K562 (cell line): Measurements from ENCODE around the gene DHX35. TPM values are rescaled to one million over a fixed set of nuclear protein-coding genes. Genes with fewer than 3 reads are reported as not detected.

ENCODE experiments used
- ATAC-seq: fragments of 200-7000 bp; cut with Tn5 transposase; 3 replicates; pipeline ENCODE4 v1.9.1; 2020; ENCODE audit warnings: moderate library complexity
- BruUV-seq: library from RNA; stranded (reverse); fragments of 400-500 nt; replicated peaks from 2 replicates; lab custom pipeline; 2021; lab: Mats Ljungman, UMichigan
- CTCF ChIA-PET: fragments of 300-600 bp; formaldehyde crosslinking; extraction: SDS; loops from one replicate; lab custom pipeline; 2021; ENCODE audit warnings: low intra/inter-chr PET ratio; lab: Yijun Ruan, JAX
- POLR2A ChIA-PET: fragments of 300-600, 350-650 bp; sonication (Branson Sonifier 250); formaldehyde crosslinking; extraction: SDS; loops from one replicate; lab custom pipeline; 2021; ENCODE audit warnings: antibody characterized with exemption, inconsistent platforms; lab: Yijun Ruan, JAX
- DNase-seq, 4 experiments: peaks; one replicate each; pipeline versions ENCODE4 v3.0.0 to v3.0.0-alpha.2; 2011 to 2018; ENCODE audit warnings: low spot score in 3 of 4, mixed read lengths in 3 of 4; ENCODE audit errors: extremely low read depth in 1 of 4
- FAIRE-seq: peaks from 2 replicates; lab custom pipeline; 2011; peaks lifted over from hg19 to GRCh38; lab: Jason Lieb, UNC
- H2AFZ ChIP-seq: 2 replicates; pipeline ENCODE4 v1.6.0; 2011; ENCODE audit warnings: low read depth, low read length, control low read depth, inconsistent platforms
- H3K27ac ChIP-seq: fragments of 200-600 bp; 3 replicates; pipeline ENCODE4 v1.8.0; 2011; ENCODE audit warnings: low read depth, mild to moderate bottlenecking, control low read depth, inconsistent platforms, low read length, moderate library complexity, mixed read lengths; ENCODE audit errors: extremely low read depth
- H3K27me3 ChIP-seq, 2 experiments: fragments of 300-600 bp in 1 of 2; 2 replicates in 1 of 2; 3 replicates in 1 of 2; pipeline versions ENCODE4 v1.6.0 to v1.8.0; 2011; ENCODE audit warnings: inconsistent platforms in 2 of 2, low read length in 2 of 2, mild to moderate bottlenecking in 1 of 2, mixed read lengths in 1 of 2, moderate library complexity in 1 of 2; ENCODE audit not compliant: control insufficient read depth in 2 of 2, insufficient read depth in 2 of 2
- H3K36me3 ChIP-seq: fragments of 300-600 bp; 3 replicates; pipeline ENCODE4 v1.8.0; 2011; ENCODE audit warnings: mild to moderate bottlenecking, low read length, inconsistent platforms; ENCODE audit not compliant: control insufficient read depth, insufficient read depth
- H3K4me1 ChIP-seq, 2 experiments: fragments of 200-600 bp in 1 of 2; replicated peaks in 1 of 2; 2 replicates in 1 of 2; 3 replicates in 1 of 2; pipeline versions ENCODE4 v1.5.1 to v1.8.0; 2011; ENCODE audit warnings: inconsistent platforms in 2 of 2, low read length in 2 of 2, mild to moderate bottlenecking in 1 of 2, mixed read lengths in 1 of 2, moderate library complexity in 1 of 2; ENCODE audit not compliant: control insufficient read depth in 2 of 2, insufficient read depth in 2 of 2
- H3K4me2 ChIP-seq: 2 replicates; pipeline ENCODE4 v1.6.1; 2011; ENCODE audit warnings: low read length, control low read depth, inconsistent platforms, mixed read lengths; ENCODE audit not compliant: insufficient read depth
- H3K4me3 ChIP-seq: fragments of 200-600 bp; sonication (generic), shearing (Covaris generic); 2 replicates; pipeline ENCODE4 v1.5.1; 2016; ENCODE audit warnings: control low read depth, inconsistent platforms
- H3K79me2 ChIP-seq: fragments of 200-600 bp; 3 replicates; pipeline ENCODE4 v1.8.0; 2011; ENCODE audit warnings: low read length, inconsistent platforms; ENCODE audit not compliant: control insufficient read depth, insufficient read depth
- H3K9ac ChIP-seq, 2 experiments: 2 replicates each; pipeline versions ENCODE4 v1.6.0 to v1.6.1; 2011; ENCODE audit warnings: low read depth in 2 of 2, low read length in 2 of 2, control low read depth in 1 of 2, inconsistent platforms in 1 of 2, mild to moderate bottlenecking in 1 of 2, mixed read lengths in 1 of 2; ENCODE audit not compliant: insufficient read depth in 1 of 2
- H3K9me1 ChIP-seq: one replicate; pipeline ENCODE4 v1.6.0; 2011; ENCODE audit warnings: inconsistent platforms, mild to moderate bottlenecking, low read length, moderate library complexity; ENCODE audit not compliant: control insufficient read depth, insufficient read depth
- H3K9me3 ChIP-seq: replicated peaks from 2 replicates; pipeline ENCODE4 v1.5.1; 2011; ENCODE audit warnings: low read depth, low read length, inconsistent platforms; ENCODE audit not compliant: control insufficient read depth, insufficient read depth
- H4K20me1 ChIP-seq: replicated peaks from 2 replicates; pipeline ENCODE4 v1.6.1; 2011; ENCODE audit warnings: low read length, inconsistent platforms, mixed read lengths; ENCODE audit not compliant: control insufficient read depth, insufficient read depth
- CBX5 ChIP-seq: IDR thresholded peaks from 2 replicates; pipeline ENCODE4 v1.6.1; 2014; ENCODE audit warnings: low read depth, borderline replicate concordance
- CREB1 ChIP-seq, 2 experiments: sonication (generic) in 1 of 2; formaldehyde crosslinking in 1 of 2; IDR thresholded peaks; 2 replicates each; pipeline versions ENCODE4 v1.6.1 to v1.8.0; 2012 to 2022; ENCODE audit warnings: inconsistent platforms in 1 of 2, mild to moderate bottlenecking in 1 of 2, missing genetic modification reagents in 1 of 2, moderate library complexity in 1 of 2
- HDAC1 ChIP-seq, 2 experiments: fragments of 450-650 bp; IDR thresholded peaks; 2 replicates each; pipeline ENCODE4 v1.6.1; 2016 to 2017; ENCODE audit warnings: inconsistent platforms in 1 of 2, mild to moderate bottlenecking in 1 of 2, moderate library complexity in 1 of 2
- HNRNPH1 ChIP-seq: fragments of 200-400 bp; formaldehyde crosslinking; optimal IDR thresholded peaks from 2 replicates; pipeline ENCODE3; 2017; ENCODE audit warnings: low read depth, mild to moderate bottlenecking, low read length, moderate library complexity
- MCM3 ChIP-seq: fragments of 450-650 bp; IDR thresholded peaks from 2 replicates; pipeline ENCODE4 v1.6.1; 2016
- NEUROD1 ChIP-seq: fragments of 150-350 bp; IDR thresholded peaks from 2 replicates; pipeline ENCODE4 v1.6.1; 2014; ENCODE audit warnings: borderline replicate concordance, low read length, low read depth; ENCODE audit not compliant: partially characterized antibody
- RCOR1 ChIP-seq, 2 experiments: IDR thresholded peaks; 2 replicates each; pipeline ENCODE4 v1.6.1; 2012; ENCODE audit warnings: low read depth in 2 of 2, low read length in 2 of 2, borderline replicate concordance in 1 of 2, improper control_type of control experiment in 1 of 2
- WGBS: fragments of 100-300 bp; shearing (Covaris generic); methylation state at CpG from one replicate; pipeline ENCODE4 v1.1.6; 2016; ENCODE audit warnings: low coverage, mixed read lengths; ENCODE audit not compliant: insufficient coverage; ENCODE audit errors: missing lambda C conversion rate; 5-methylcytosine and 5-hydroxymethylcytosine counted together
- in situ Hi-C: fragments of 300-500 bp; cut with MboI; formaldehyde crosslinking; loops from 4 replicates; pipeline ENCODE4 v1.15.0; 2018; ENCODE audit warnings: inconsistent platforms, mixed read lengths
- intact Hi-C: fragments of 100-400 bp; cut with micrococcal nuclease; formaldehyde crosslinking; loops from 2 replicates; pipeline ENCODE4 v1.14.2; 2022
- polyA plus RNA-seq, 8 experiments: library from polyadenylated mRNA; depleted of rRNA in 4 of 8; stranded (reverse) in 5 of 8; unstranded in 3 of 8; fragments of >200 nt; fragmentation: Nextera tagmentation in 2 of 8; fragmentation: Illumina TruSeq in 1 of 8; extraction: Ambion mirVana in 2 of 8; extraction: Trizol in 1 of 8; gene quantifications; 2 replicates each; pipeline versions ENCODE4 v1.2.1 to v1.2.3, GENCODE V29; 2011 to 2014; ENCODE audit warnings: inconsistent platforms in 1 of 8, missing spikeins in 1 of 8
- total RNA-seq, 7 experiments: library from RNA; depleted of rRNA in 6 of 7; stranded (reverse); fragments of >200 nt in 6 of 7; fragmentation: Illumina TruSeq in 2 of 7; extraction: Trizol in 2 of 7; gene quantifications; 2 replicates each; pipeline versions ENCODE4 v1.2.1 to v1.2.3, GENCODE V29; 2011 to 2021; ENCODE audit warnings: low replicate concordance in 1 of 7
- TF ChIP-seq, protein P1 (sequence below): fragments of 450-650 bp; IDR thresholded peaks from 2 replicates; pipeline ENCODE4 v1.6.1; 2016; ENCODE audit warnings: antibody characterized with exemption
- TF ChIP-seq, protein P2 (sequence below): fragments of 450-650 bp; IDR thresholded peaks from 2 replicates; pipeline ENCODE4 v1.6.1; 2016; ENCODE audit warnings: low read depth
- TF ChIP-seq, protein P3 (sequence below): fragments of 450-650 bp; IDR thresholded peaks from 2 replicates; pipeline ENCODE4 v1.6.1; 2016
- TF ChIP-seq, protein P4 (sequence below): sonication (generic); IDR thresholded peaks from 2 replicates; pipeline ENCODE4 v1.6.1; 2016

Gene DHX35
- total and polyA plus RNA-seq, 9 of the 15 experiments (the other 6 are each of a cell fraction or from before 2014, with no cell fraction given): 6.5 to 25.6 (median 16.9) TPM

DNA sequence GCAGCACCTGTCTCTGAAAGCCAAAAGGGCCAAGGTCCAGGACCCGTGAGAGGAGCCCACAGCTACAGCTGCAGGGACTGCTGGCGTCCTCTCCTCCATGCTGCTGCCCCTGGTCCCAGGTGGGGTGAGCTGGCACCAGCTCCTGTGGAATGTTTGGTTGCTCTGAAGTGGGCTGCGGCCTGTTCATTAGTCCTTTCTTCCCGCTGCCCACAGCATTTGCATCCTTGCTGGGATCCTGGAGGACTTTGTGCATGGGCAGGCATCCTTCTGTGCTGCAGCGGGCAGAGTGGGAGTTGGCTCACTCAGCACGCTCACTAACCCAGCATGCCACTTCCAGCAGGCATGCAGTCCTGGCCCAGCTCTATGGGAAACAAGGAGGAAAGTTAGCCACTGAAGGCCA is 76.4 kb downstream of the DHX35 start:
- intact Hi-C loops (no loop called here), in situ Hi-C loops (loop anchor here (5.0 kb wide), 1 partner anchor 106 kb away; no protein-coding TSS in a partner anchor)
- ATAC-seq (no peak), DNase-seq (no peak), FAIRE-seq (no peak)
- no peaks in the 10 kb centered on the region for H3K27me3 ChIP-seq
- no peak overlapping the region for H3K27ac ChIP-seq
- ChIA-PET CTCF (no interaction called here), POLR2A (interaction anchor here (3.0 kb wide), 1 partner anchor 11 kb away, joined by 6 read pairs; no protein-coding TSS in a partner anchor)
- no peak overlapping the region for H2AFZ ChIP-seq
- H3K4me2 ChIP-seq: no peak overlapping the region
- peaks cover 2 to 7% of the 10 kb centered on the region in 2 experiments; a peak in 2 of 5 replicates for H3K4me1 ChIP-seq
- H4K20me1 ChIP-seq: no peaks in the 10 kb centered on the region
- no peak overlapping the region for H3K9ac ChIP-seq
- H3K4me3 ChIP-seq: no peak overlapping the region
- H3K36me3 ChIP-seq: peaks cover 76% of the 10 kb centered on the region
- BruUV-seq: no TSS peak
- 82% methylated on average over 6 of the region's 6 CpGs for WGBS
- no peaks in the 10 kb centered on the region for H3K9me1 ChIP-seq
- H3K9me3 ChIP-seq: no peaks in the 10 kb centered on the region
- no peaks in the 10 kb centered on the region for H3K79me2 ChIP-seq
- no peak for TF ChIP-seq CBX5
- TF ChIP-seq, protein P1, sequence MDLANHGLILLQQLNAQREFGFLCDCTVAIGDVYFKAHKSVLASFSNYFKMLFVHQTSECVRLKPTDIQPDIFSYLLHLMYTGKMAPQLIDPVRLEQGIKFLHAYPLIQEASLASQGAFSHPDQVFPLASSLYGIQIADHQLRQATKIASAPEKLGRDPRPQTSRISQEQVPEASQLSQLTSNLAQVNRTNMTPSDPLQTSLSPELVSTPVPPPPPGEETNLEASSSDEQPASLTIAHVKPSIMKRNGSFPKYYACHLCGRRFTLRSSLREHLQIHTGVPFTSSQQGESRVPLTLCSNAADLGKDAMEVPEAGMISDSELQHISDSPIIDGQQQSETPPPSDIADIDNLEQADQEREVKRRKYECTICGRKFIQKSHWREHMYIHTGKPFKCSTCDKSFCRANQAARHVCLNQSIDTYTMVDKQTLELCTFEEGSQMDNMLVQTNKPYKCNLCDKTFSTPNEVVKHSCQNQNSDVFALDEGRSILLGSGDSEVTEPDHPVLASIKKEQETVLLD: no peak
- no peak for TF ChIP-seq CREB1 (IDR thresholded peaks at IDR 0.05)
- TF ChIP-seq CREB1 (CRISPR knock-in tag; IDR thresholded peaks at IDR 0.05): no peak
- TF ChIP-seq, protein P2, sequence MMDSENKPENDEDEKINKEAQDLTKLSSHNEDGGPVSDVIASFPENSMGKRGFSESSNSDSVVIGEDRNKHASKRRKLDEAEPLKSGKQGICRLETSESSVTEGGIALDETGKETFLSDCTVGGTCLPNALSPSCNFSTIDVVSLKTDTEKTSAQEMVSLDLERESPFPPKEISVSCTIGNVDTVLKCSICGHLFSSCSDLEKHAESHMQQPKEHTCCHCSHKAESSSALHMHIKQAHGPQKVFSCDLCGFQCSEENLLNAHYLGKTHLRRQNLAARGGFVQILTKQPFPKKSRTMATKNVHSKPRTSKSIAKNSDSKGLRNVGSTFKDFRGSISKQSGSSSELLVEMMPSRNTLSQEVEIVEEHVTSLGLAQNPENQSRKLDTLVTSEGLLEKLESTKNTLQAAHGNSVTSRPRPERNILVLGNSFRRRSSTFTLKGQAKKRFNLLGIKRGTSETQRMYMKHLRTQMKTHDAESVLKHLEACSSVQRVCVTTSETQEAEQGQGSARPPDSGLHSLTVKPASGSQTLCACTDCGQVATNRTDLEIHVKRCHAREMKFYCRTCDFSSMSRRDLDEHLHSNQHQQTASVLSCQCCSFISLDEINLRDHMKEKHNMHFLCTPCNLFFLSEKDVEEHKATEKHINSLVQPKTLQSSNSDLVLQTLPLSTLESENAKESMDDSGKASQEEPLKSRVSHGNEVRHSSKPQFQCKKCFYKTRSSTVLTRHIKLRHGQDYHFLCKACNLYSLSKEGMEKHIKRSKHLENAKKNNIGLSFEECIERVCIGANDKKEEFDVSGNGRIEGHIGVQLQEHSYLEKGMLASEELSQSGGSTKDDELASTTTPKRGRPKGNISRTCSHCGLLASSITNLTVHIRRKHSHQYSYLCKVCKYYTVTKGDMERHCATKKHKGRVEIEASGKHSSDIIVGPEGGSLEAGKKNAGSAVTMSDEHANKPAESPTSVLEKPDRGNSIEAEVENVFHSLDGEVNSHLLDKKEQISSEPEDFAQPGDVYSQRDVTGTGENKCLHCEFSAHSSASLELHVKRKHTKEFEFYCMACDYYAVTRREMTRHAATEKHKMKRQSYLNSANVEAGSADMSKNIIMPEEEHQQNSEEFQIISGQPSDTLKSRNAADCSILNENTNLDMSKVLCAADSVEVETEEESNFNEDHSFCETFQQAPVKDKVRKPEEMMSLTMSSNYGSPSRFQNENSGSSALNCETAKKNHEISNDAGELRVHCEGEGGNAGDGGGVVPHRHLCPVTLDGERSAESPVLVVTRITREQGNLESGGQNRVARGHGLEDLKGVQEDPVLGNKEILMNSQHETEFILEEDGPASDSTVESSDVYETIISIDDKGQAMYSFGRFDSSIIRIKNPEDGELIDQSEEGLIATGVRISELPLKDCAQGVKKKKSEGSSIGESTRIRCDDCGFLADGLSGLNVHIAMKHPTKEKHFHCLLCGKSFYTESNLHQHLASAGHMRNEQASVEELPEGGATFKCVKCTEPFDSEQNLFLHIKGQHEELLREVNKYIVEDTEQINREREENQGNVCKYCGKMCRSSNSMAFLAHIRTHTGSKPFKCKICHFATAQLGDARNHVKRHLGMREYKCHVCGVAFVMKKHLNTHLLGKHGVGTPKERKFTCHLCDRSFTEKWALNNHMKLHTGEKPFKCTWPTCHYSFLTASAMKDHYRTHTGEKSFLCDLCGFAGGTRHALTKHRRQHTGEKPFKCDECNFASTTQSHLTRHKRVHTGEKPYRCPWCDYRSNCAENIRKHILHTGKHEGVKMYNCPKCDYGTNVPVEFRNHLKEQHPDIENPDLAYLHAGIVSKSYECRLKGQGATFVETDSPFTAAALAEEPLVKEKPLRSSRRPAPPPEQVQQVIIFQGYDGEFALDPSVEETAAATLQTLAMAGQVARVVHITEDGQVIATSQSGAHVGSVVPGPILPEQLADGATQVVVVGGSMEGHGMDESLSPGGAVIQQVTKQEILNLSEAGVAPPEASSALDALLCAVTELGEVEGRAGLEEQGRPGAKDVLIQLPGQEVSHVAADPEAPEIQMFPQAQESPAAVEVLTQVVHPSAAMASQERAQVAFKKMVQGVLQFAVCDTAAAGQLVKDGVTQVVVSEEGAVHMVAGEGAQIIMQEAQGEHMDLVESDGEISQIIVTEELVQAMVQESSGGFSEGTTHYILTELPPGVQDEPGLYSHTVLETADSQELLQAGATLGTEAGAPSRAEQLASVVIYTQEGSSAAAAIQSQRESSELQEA: no peak
- TF ChIP-seq HNRNPH1: no peak
- TF ChIP-seq, protein P3, sequence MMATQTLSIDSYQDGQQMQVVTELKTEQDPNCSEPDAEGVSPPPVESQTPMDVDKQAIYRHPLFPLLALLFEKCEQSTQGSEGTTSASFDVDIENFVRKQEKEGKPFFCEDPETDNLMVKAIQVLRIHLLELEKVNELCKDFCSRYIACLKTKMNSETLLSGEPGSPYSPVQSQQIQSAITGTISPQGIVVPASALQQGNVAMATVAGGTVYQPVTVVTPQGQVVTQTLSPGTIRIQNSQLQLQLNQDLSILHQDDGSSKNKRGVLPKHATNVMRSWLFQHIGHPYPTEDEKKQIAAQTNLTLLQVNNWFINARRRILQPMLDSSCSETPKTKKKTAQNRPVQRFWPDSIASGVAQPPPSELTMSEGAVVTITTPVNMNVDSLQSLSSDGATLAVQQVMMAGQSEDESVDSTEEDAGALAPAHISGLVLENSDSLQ: no peak
- TF ChIP-seq RCOR1 (IDR thresholded peaks at IDR 0.05; ENCODE audit: borderline replicate concordance in 1 of 2, low read depth in 2 of 2, low read length in 2 of 2): no peak
- no peak for TF ChIP-seq NEUROD1
- TF ChIP-seq MCM3: no peak
- no peak for TF ChIP-seq HDAC1 (IDR thresholded peaks at IDR 0.05)
- TF ChIP-seq, protein P4, sequence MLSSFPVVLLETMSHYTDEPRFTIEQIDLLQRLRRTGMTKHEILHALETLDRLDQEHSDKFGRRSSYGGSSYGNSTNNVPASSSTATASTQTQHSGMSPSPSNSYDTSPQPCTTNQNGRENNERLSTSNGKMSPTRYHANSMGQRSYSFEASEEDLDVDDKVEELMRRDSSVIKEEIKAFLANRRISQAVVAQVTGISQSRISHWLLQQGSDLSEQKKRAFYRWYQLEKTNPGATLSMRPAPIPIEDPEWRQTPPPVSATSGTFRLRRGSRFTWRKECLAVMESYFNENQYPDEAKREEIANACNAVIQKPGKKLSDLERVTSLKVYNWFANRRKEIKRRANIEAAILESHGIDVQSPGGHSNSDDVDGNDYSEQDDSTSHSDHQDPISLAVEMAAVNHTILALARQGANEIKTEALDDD: no peak
